ENCODE data around the gene GPRC5C. TPM values are rescaled to one million over a fixed set of nuclear protein-coding genes. Genes with fewer than 3 reads are reported as not detected.

Gene GPRC5C, protein sequence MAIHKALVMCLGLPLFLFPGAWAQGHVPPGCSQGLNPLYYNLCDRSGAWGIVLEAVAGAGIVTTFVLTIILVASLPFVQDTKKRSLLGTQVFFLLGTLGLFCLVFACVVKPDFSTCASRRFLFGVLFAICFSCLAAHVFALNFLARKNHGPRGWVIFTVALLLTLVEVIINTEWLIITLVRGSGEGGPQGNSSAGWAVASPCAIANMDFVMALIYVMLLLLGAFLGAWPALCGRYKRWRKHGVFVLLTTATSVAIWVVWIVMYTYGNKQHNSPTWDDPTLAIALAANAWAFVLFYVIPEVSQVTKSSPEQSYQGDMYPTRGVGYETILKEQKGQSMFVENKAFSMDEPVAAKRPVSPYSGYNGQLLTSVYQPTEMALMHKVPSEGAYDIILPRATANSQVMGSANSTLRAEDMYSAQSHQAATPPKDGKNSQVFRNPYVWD
- not detected in 2 replicates for total RNA-seq (2014; rRNA removed; shearing (Covaris generic); ENCODE audit: low replicate concordance)

DNA sequence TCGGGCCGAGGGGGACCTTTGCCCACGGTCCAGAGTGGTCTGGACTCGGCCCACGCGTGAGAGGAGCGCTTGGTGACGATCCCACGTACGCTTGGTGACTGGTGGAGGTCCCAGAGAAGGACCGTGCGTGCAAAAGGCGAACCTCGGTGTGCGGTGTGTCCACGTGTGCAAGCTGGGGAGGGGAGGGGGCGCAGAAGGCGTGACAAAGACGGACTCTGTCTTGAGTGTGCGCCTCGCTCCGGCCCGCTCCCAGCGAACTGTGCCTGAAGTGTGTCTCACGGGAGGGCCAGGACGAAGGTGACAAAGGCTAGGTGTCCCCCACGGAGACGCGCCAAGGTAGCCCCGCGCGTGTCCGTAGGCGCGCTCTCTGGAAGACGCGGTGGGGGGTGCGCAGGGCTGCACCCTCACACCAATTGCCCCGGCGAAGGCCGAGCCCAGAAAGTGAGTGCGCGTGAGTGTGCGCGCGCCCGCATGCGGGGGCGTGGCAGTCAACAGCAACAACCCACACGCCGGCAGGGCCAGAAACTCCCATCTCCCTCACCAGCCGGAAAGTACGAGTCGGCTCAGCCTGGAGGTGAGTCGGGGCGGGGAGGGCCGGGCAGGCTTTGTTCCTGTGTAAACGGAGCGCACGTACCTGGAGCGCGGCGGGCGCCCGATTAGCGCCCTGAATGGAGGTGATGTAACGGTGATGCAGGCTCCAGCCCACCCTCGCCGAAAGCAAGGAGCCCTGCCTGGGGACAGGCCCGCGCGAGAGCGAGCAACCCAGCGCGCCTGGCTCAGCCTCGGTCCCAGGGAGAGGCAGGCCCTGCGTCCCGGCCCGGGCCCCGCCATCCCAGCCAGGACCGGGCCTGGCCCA is at the start of gene GPRC5C:
GPRC5C (plus strand) TSS at position 521 of the 856 bp plus-strand sequence. CDS start 7,689 bp downstream, outside the sequence.
- H2AFZ ChIP-seq (ENCODE audit: low read length): no peak within 1 kb of the TSS
- H3K4me3 ChIP-seq (ENCODE audit: low read length): no peak within 1 kb of the TSS
- H3K4me1 ChIP-seq (ENCODE audit: low read length): no peaks in the 10 kb centered on the region
- H3K36me3 ChIP-seq (ENCODE audit: insufficient read depth, low read length): no peaks in the 10 kb centered on the region
- H3K79me2 ChIP-seq (ENCODE audit: low read length): no peaks in the 10 kb centered on the region
- no peak within 1 kb of the TSS for H3K27ac ChIP-seq (ENCODE audit: low read length)
- no peaks in the 10 kb centered on the region for H3K27me3 ChIP-seq (ENCODE audit: low read length)
- no peak for DNase-seq
- H3K4me2 ChIP-seq (ENCODE audit: low read depth, low read length, poor library complexity, severe bottlenecking): no peak within 1 kb of the TSS
- H4K20me1 ChIP-seq (ENCODE audit: insufficient read depth, low read depth, low read length): no peaks in the 10 kb centered on the region
- H3K9ac ChIP-seq (ENCODE audit: low read length): no peak within 1 kb of the TSS
- H3K9me2 ChIP-seq (replicated peaks; ENCODE audit: insufficient read depth, low read length): no peaks in the 10 kb centered on the region
- H3K9me3 ChIP-seq (ENCODE audit: low read length): no peaks in the 10 kb centered on the region

DNA sequence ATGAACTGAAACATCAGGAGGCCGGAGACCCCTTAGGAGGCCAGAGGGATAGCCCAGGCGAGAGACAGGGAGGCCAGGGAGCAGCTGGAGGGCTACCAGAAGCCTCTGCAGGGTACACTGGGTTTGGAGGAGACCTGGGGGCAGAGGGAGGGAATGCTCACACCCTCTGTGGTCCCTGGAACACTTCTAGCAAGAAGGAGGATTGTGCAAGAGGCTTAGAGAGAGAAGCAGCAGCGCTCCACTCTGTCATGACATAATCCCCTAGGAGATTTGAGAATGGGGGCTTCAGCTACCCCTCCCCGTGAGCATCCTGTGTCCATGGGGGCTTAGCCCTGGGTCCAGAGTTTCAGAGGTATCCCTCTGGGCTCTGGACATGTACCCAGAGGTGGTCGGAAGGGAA is 48.7 kb upstream of the GPRC5C start:
- H3K4me1 ChIP-seq (ENCODE audit: low read length): no peaks in the 10 kb centered on the region
- no peak overlapping the region for H3K9ac ChIP-seq (ENCODE audit: low read length)
- H3K9me2 ChIP-seq (replicated peaks; ENCODE audit: insufficient read depth, low read length): no peaks in the 10 kb centered on the region
- no peaks in the 10 kb centered on the region for H3K9me3 ChIP-seq (ENCODE audit: low read length)
- H3K27ac ChIP-seq (ENCODE audit: low read length): no peak overlapping the region
- H3K27me3 ChIP-seq (ENCODE audit: low read length): no peaks in the 10 kb centered on the region
- H3K4me3 ChIP-seq (ENCODE audit: low read length): no peak overlapping the region
- no peaks in the 10 kb centered on the region for H3K36me3 ChIP-seq (ENCODE audit: insufficient read depth, low read length)
- H3K4me2 ChIP-seq (ENCODE audit: low read depth, low read length, poor library complexity, severe bottlenecking): no peak overlapping the region
- H2AFZ ChIP-seq (ENCODE audit: low read length): no peak overlapping the region
- H4K20me1 ChIP-seq (ENCODE audit: insufficient read depth, low read depth, low read length): no peaks in the 10 kb centered on the region
- no peak for DNase-seq
- no peaks in the 10 kb centered on the region for H3K79me2 ChIP-seq (ENCODE audit: low read length)

DNA sequence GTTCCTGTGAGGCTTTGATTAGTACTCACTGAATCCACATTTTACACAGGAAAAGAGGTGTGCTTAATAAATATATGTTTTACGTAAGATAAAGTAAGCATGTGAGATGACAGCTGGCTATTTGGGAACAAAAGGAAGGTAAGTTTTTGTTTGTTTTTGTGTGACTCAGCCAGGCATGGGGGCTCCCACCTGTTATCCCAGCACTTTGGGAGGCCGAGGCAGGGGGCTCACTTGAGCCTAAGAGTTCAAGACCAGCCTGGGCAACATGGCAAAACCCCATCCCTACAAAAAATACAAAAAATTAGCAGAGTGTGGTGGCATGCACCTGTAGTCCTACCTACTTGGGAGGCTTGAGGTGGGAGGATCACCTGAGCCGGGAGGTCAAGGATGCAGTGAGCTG is 46.7 kb upstream of the GPRC5C start:
- Histone ChIP-seq H3K27me3 (ENCODE audit: low read length) (no peaks in the 10 kb centered on the region), H3K27ac (ENCODE audit: low read length) (no peak overlapping the region), H3K9me3 (ENCODE audit: low read length) (no peaks in the 10 kb centered on the region), H2AFZ (ENCODE audit: low read length) (no peak overlapping the region), H3K4me2 (ENCODE audit: low read depth, low read length, poor library complexity, severe bottlenecking) (no peak overlapping the region), H3K4me1 (ENCODE audit: low read length) (no peaks in the 10 kb centered on the region), H3K4me3 (ENCODE audit: low read length) (no peak overlapping the region), H3K9me2 (replicated peaks; ENCODE audit: insufficient read depth, low read length) (no peaks in the 10 kb centered on the region), H3K79me2 (ENCODE audit: low read length) (no peaks in the 10 kb centered on the region), H4K20me1 (ENCODE audit: insufficient read depth, low read depth, low read length) (no peaks in the 10 kb centered on the region), H3K9ac (ENCODE audit: low read length) (no peak overlapping the region), H3K36me3 (ENCODE audit: insufficient read depth, low read length) (no peaks in the 10 kb centered on the region)
- no peak for DNase-seq

DNA sequence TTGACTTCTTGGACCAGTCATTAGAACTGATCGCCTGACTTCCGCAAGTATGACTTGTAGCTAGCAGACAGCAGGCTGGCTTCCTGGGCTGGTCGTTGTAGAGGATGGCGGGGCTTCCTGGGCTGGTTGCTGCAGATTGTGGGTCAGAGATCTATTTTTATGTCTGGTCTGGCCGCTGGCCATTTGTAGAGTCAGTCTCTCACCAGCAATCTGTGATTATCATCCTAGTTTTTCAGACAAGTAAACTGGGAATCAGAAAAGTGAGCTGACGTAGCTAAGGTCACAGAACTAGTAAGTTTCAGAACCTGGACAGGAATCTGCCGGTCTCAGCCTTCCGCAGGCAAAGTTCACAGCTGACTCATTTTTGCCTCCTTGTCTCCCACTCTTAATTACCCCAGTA is 45.5 kb upstream of the GPRC5C start:
- Histone ChIP-seq H3K9ac (ENCODE audit: low read length) (no peak overlapping the region), H3K27ac (ENCODE audit: low read length) (no peak overlapping the region), H3K4me3 (ENCODE audit: low read length) (no peak overlapping the region), H3K9me2 (replicated peaks; ENCODE audit: insufficient read depth, low read length) (no peaks in the 10 kb centered on the region), H3K27me3 (ENCODE audit: low read length) (no peaks in the 10 kb centered on the region), H3K79me2 (ENCODE audit: low read length) (no peaks in the 10 kb centered on the region), H3K4me1 (ENCODE audit: low read length) (no peaks in the 10 kb centered on the region), H3K36me3 (ENCODE audit: insufficient read depth, low read length) (no peaks in the 10 kb centered on the region), H3K4me2 (ENCODE audit: low read depth, low read length, poor library complexity, severe bottlenecking) (no peak overlapping the region), H4K20me1 (ENCODE audit: insufficient read depth, low read depth, low read length) (no peaks in the 10 kb centered on the region), H2AFZ (ENCODE audit: low read length) (no peak overlapping the region), H3K9me3 (ENCODE audit: low read length) (no peaks in the 10 kb centered on the region)
- no peak for DNase-seq

DNA sequence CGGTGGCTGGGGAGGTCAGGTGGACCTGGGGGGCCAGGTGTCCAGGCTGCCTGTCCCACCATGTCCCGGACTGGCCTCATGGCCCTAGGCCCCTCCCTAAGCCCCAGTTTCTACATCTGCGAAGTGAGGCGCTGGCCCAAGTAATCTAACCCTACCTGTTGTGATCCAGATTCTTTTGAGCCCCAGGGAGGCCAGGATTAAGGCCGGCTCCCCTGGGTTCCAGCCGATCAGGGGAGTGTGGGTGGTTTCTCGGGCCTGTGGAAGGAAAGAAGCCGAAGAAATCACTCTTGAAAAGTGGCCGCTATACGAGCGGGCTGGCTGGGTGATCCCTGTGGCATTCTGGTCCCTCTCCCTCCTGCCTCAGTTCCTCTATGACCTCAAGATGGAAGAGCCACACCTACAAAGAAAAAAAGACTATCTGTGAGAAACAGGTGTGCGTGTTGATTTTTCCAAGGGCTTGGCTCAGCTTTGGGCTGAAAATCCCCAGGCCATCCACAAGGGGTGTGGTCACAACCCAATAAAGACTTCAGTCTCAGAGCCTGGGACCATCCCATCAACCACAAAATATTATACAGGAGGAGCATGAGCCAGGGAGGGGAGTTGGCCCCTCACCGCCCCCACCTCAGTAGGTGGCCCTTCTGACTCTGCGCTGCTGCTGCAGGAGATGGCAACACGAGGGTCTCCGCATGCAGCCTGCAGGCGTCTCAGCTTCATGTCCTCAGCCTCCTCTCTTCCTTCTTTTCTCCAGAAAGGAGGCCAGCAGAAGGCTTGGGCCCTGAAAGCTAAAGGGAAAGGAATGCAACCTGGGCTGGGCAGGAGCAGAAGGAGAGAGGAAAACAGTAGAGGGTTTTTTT is 44.3 kb upstream of the GPRC5C start:
- no peaks in the 10 kb centered on the region for H3K9me2 ChIP-seq (replicated peaks; ENCODE audit: insufficient read depth, low read length)
- no peak overlapping the region for H3K4me2 ChIP-seq (ENCODE audit: low read depth, low read length, poor library complexity, severe bottlenecking)
- no peak overlapping the region for H3K27ac ChIP-seq (ENCODE audit: low read length)
- H3K9ac ChIP-seq (ENCODE audit: low read length): no peak overlapping the region
- H3K27me3 ChIP-seq (ENCODE audit: low read length): no peaks in the 10 kb centered on the region
- H2AFZ ChIP-seq (ENCODE audit: low read length): no peak overlapping the region
- no peaks in the 10 kb centered on the region for H4K20me1 ChIP-seq (ENCODE audit: insufficient read depth, low read depth, low read length)
- H3K36me3 ChIP-seq (ENCODE audit: insufficient read depth, low read length): no peaks in the 10 kb centered on the region
- no peak overlapping the region for H3K4me3 ChIP-seq (ENCODE audit: low read length)
- DNase-seq: no peak
- H3K4me1 ChIP-seq (ENCODE audit: low read length): no peaks in the 10 kb centered on the region
- no peaks in the 10 kb centered on the region for H3K79me2 ChIP-seq (ENCODE audit: low read length)
- no peaks in the 10 kb centered on the region for H3K9me3 ChIP-seq (ENCODE audit: low read length)

DNA sequence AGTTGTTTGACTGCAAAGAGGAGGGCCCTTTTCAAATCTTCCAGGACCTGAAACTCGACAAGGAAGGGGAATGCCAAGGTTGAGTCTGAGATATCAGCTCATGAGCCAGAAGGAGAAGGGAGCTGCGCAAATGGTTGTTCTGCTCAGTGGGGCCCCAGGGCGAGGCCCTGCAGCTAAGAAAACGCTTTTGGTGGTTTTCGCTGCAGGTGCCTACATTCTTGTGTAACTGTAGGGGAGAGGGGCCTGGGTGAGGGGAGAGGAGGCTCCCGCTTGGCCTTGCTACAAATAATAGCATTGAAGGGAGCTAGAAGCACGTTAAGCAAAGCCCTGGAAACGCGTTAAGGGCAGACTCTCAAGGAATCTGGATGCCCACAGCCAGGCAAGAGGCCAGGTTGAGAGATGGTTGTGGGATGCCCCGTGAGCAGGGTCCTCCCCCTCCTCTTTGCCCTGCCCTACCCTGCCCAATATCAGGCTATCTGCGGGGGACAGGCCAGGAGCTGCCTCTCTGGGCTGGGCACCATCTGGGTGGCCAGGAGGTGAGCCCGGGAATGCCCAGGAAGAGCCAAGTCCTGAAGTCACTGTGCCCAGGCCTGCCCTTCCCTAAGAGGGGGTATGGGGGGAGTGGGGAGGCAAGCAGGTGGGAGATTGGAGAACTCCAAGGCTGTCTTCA is 42.7 kb upstream of the GPRC5C start:
- no peak overlapping the region for H3K4me3 ChIP-seq (ENCODE audit: low read length)
- no peaks in the 10 kb centered on the region for H3K27me3 ChIP-seq (ENCODE audit: low read length)
- H3K79me2 ChIP-seq (ENCODE audit: low read length): no peaks in the 10 kb centered on the region
- no peaks in the 10 kb centered on the region for H3K36me3 ChIP-seq (ENCODE audit: insufficient read depth, low read length)
- H3K9me3 ChIP-seq (ENCODE audit: low read length): no peaks in the 10 kb centered on the region
- H3K9me2 ChIP-seq (replicated peaks; ENCODE audit: insufficient read depth, low read length): no peaks in the 10 kb centered on the region
- H2AFZ ChIP-seq (ENCODE audit: low read length): no peak overlapping the region
- DNase-seq: no peak
- no peak overlapping the region for H3K4me2 ChIP-seq (ENCODE audit: low read depth, low read length, poor library complexity, severe bottlenecking)
- H4K20me1 ChIP-seq (ENCODE audit: insufficient read depth, low read depth, low read length): no peaks in the 10 kb centered on the region
- no peak overlapping the region for H3K9ac ChIP-seq (ENCODE audit: low read length)
- no peak overlapping the region for H3K27ac ChIP-seq (ENCODE audit: low read length)
- H3K4me1 ChIP-seq (ENCODE audit: low read length): no peaks in the 10 kb centered on the region

DNA sequence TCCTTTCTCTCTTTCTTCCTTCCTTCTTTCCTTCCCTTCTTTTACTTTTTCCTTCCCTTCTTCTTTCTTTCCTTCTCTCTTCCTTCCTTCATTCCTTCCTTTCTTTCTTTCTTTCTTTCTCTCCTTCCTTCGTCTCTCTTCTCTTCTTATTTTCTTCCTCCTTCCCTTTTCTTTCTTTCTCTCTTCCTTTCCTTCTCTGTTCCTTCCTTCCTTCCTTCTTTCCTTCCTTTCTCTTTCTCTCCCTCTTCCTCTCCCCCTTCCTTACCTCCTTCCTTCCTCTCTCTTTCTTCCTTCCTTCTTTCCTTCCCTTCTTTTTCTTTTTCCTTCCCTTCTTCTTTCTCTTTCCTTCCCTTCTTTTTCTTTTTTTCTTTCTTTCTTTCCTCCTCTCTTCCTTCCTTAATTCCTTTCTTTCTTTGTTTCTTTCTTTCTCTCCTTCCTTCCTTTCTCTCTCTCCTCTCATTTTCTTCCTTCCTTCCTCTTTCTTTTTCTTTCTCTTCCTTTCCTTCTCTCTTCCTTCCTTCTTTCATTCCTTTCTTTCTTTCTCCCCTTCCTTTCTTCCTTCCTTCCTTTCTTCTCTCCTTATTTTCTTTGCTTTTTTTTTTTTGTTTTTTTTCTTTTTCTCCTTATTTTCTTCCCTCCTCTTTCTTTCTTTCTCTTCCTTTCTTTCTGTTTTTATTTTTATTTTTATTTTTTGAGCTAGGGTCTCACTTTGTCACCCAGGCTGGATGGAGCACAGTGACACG is 41.8 kb upstream of the GPRC5C start:
- DNase-seq: no peak
- H3K79me2 ChIP-seq (ENCODE audit: low read length): no peaks in the 10 kb centered on the region
- H3K4me3 ChIP-seq (ENCODE audit: low read length): no peak overlapping the region
- no peak overlapping the region for H3K27ac ChIP-seq (ENCODE audit: low read length)
- H2AFZ ChIP-seq (ENCODE audit: low read length): no peak overlapping the region
- no peaks in the 10 kb centered on the region for H3K9me2 ChIP-seq (replicated peaks; ENCODE audit: insufficient read depth, low read length)
- H4K20me1 ChIP-seq (ENCODE audit: insufficient read depth, low read depth, low read length): no peaks in the 10 kb centered on the region
- no peak overlapping the region for H3K9ac ChIP-seq (ENCODE audit: low read length)
- H3K36me3 ChIP-seq (ENCODE audit: insufficient read depth, low read length): no peaks in the 10 kb centered on the region
- no peak overlapping the region for H3K4me2 ChIP-seq (ENCODE audit: low read depth, low read length, poor library complexity, severe bottlenecking)
- no peaks in the 10 kb centered on the region for H3K4me1 ChIP-seq (ENCODE audit: low read length)
- H3K27me3 ChIP-seq (ENCODE audit: low read length): no peaks in the 10 kb centered on the region
- no peaks in the 10 kb centered on the region for H3K9me3 ChIP-seq (ENCODE audit: low read length)
